Limb (tissue), 2 donors: Measurements from ENCODE around the gene MPP3.
"Not testable (repeated sequence)": the region's sequence is repeated elsewhere in the genome, so short reads cannot be mapped to it uniquely, and the experiment has no call there.

Experiments
- DNase-seq, 2 donors: peaks; one replicate each; pipeline ENCODE4 v3.0.0-alpha.2; 2016; ENCODE audit errors: extremely low spot score in 2 of 2

Gene MPP3, protein sequence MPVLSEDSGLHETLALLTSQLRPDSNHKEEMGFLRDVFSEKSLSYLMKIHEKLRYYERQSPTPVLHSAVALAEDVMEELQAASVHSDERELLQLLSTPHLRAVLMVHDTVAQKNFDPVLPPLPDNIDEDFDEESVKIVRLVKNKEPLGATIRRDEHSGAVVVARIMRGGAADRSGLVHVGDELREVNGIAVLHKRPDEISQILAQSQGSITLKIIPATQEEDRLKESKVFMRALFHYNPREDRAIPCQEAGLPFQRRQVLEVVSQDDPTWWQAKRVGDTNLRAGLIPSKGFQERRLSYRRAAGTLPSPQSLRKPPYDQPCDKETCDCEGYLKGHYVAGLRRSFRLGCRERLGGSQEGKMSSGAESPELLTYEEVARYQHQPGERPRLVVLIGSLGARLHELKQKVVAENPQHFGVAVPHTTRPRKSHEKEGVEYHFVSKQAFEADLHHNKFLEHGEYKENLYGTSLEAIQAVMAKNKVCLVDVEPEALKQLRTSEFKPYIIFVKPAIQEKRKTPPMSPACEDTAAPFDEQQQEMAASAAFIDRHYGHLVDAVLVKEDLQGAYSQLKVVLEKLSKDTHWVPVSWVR

DNA sequence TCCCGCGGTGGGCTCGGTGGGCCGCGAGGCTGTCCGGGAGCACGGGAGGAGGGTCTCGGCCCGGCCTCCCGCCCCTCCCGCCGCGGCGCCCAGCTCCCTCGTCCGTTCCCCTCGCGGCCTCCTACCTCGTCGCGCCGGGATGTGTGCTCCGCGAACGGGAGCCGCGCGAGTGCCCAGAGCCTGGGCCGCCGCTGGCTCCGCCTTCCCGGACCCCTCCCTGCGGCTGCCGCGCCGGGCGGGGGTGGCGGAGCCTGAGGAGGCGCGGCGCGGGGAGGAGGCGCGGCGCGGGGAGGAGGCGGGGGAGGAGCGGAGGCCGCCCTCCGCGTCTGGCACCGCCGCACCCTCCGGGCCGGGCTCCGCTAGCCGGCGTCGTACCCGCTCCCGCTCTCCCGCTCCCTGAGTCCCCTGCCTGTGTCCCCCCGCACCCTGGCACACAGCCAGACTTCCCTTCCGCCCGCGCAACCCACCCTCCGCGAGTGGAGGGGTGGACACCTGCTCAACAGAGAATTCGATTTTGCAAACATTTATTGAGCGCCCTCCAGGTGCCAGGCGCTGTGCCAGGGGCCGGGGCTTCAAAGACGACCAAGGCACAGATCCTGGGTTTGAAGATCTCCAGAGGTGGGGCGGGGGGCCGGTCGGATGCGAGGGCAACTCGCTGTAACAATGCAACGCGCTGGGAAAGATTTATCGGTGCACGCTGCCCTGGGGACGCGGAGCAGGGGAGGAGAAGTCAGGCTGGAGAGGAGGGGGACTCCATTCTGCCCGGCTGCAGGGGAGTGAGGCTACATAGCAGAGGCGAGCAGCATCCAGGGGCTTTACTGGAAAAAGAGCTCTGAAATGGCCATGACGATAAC lies at the start of gene MPP3:
Gene MPP3 (minus strand): TSS at position 171 of the 854 bp plus-strand sequence. CDS start 1,240 bp downstream, outside the sequence.
- peak; percentile 74 to 84 for DNase-seq

DNA sequence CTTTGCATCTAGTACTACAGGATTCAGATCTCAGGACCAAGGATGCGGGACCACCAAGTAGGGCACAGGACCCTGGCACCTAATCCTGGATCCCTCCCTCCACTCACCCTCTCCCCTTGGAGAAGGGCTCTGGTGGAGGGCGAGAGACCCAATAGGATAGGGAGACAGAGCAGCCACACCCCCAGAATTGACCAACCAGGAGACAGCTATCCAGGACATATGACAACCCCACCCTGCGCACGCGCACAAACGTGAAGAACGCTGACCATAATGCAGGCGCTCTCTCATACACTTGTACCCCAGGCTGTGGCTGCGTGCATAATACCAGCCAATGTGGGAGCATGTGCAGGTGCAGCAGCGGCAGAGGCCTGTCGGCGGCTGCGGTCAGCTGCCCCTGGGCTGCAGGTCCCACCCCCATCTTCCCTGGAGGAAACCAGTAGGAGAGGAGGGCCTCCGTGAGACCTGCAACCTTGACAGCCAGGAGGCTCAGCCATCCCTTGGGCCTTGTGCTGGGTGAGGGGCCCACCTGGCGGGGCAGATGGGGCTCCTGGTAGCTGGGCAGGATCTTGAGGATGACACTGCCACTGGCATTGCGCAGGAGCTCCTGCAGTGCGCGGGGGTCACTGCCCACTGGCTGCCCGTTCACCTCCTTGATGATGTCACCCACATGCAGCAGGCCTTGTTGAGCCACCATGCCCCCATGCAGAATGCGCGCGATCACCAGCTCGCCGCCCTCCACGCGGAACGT lies 49.0 kb upstream of the MPP3 start:
- no peak for DNase-seq

DNA sequence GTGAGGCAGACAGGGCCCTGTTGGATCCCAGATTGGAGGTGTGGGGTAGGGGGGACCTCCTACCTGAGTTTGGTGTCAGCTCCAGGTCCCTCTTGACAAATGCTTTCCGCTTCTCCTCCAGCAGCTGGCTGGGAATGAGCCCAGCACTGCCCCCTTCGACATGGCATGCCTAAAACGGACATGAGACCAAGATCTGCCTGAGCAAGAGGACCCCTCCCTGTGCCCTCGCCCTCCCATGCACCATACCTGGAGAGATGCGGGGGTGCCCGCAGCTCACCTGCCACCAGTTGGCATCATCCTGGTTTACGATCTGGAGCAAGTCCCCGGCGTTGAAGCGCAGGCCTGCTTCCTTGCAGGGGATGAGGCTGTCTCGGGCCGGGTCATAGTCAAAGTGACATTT lies 48.2 kb upstream of the MPP3 start:
- no peak for DNase-seq

DNA sequence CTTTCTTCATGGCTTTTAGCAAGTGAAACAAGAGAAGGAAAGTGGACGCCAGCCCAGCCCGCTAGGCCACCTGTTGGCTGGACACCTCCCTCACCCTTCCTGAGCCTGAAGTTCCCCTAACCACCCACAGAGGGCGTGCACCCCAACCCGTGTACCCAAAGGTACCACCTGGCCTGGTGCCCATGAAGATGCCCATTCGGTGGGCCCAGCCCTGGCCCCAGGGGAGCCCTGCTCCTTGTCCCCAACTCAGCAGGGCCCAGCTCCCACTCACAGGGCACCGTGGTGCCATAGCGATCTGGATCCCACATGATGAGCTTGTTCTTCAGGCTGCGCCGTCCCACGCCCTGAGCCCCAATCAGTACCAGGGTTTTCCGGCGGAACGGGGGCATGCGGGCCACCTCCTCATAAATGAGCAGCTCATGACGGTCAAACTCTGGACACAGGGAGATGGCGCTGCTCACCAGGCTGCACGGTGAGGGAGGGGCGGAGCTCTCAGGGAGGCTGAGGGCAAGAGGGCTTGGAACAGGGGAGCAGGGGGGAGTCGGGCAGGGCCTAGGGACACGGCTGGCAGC lies 47.6 kb upstream of the MPP3 start:
- DNase-seq: peak; percentile 20 to 60

DNA sequence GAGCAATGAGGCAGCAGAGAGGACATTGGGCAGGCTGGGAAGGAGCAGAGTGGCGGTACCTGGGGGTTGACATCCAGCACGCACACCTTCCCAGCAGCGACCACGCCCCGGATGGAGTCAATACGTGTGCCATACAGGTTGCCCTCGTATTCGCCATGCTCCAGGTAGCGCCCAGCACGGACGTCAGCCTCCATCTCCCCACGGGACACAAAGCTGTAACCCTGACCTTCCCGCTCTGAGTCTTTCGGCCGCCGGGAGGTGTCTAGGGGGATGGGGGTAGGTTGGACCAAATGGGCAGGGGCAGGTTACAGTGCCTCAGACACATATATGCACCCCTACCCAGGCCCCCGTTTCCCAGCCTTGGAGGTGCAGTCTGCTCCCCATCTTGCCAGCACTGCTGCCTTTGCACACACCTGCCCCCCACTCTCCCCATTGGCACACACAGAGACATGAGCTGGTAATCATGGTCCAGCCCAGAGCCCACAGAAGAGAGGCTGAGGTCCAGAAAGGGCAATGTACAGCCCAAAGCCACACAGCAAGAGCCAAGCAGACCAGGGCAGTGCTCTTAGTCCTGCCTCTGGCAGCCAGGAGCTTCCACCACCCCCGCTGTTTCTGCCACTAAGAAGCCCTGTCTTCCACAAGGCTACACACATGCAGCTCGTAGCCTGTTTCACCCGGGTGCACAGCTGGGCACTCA lies 46.9 kb upstream of the MPP3 start:
- DNase-seq: no peak

DNA sequence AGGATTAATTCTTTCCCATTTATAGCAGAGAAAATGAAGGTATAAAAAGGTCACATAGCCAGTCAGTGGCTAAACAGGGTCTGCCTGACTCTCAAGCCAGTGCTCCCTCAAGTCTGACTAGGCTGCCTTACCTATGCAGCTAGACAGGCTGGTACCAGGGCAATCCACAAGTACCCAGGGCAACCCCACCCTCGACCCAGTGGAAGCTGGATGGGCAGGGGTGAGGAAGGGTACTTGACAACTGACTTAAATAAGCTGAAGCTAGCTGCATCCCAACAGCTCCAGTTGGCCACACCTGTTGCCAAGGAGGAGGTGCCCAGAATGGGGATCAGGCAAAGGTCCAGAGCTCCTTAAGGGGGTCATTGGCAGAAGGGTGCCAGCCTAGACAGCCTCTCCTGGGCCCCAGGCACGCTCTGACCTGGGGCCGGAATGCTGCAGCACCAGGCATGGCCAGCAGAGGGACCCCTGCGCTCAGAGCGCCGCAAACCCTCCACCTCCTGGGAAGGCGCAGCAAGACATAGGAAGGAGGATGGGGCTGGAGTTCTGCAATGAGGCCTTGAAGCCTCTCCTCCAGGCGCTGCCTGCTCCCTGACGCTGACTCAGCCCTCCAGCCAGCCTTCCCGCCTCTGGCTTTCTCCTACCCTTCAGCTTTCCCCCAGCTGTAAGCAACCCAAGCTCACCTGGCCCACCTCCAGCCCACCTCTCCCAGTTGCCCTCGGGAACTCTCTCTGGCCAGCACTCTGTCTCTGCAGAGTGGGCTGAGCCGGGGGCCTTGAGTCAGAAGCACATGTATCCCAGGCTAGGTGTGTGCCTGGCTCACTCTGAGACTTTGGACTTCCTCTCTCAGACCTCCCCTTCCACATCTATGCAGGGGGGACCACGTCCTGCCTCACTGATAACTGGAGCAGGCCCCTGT lies 45.6 kb upstream of the MPP3 start:
- DNase-seq: peak; percentile 72 to 87

DNA sequence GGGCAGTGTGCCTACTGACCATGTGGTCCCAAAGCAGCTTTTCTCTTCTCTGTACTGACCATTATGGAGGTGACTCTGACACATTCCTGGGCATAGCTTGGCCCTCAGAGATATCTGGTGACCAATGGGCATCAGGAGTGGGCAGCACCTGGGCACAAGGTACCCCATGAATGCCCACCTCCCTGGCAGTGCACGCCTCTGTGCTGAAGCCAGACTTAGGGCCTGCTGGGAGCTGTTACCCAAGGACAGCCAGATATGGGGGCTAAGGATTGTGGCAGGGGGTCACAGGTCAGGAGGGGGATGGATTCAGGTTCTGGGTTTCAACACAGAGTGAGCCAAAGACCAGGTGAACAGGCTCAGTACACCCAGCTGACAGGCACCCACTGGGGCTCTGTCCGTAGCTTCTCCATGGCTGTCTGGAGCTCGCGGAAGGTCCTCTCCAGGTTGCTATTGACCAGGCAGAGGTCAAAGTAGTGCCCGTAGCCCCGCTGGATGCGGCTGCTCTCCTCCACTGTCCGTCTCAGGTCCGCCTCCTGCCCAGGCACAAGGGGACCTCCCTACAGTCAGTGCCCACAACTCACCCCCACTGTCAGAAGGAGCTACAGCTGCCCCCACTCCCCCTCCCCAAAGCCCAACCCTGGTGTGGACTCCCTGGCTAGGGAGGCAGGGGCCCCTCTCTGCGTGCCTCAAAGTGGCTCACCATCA lies 44.7 kb upstream of the MPP3 start:
- DNase-seq: no peak

DNA sequence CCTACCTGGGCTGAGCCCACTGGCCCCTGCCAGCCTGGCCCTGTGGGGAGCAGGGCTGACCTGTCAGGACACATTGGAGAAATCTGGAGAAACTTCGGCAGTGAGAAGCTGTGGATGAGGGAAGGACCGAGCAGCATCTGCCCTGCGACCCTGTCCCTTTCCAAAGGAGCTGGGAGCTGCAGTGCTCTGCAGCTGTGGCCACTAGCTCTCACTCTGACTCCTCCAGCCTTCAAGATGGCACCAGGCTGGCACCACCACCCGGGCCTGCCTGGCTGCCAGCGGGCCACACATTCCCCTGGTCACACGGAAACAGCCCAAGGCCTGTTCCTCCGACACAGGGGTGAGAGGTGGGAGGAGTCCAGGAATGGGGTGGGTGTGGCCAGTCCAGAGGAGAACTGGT lies 44.1 kb upstream of the MPP3 start:
- no peak for DNase-seq

DNA sequence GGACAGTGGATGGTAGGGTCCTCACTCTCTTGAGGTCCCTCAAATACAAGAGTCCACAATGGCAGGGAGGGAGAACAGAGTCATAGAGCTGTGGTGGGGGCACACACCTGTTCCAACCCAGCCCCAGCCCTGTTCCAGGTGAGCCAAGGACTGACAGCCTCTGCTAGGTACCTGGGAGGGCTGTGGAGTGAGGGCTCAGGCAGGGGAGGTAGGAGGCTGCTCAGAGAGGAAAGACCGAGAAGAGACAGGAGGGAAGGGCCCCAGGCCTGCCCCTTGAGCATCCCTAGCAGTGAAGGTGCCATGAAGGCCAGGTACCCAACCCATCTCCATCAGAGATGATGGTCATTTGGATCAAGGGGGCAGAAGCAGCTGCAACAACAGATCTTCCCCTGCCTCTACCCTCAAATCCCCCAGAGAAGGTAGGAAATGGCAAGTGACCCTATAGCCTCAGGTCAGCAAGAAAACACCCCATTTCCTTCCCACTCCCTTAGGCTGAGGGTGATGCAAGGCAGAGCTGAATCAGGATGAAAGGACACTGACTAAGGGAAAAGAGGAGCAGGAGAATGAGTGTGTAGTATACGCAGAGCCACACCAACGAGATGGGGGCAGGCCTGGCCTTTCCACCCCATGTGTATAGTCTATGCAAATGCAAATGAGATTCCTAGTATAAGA lies 42.7 kb upstream of the MPP3 start:
- DNase-seq: no peak

DNA sequence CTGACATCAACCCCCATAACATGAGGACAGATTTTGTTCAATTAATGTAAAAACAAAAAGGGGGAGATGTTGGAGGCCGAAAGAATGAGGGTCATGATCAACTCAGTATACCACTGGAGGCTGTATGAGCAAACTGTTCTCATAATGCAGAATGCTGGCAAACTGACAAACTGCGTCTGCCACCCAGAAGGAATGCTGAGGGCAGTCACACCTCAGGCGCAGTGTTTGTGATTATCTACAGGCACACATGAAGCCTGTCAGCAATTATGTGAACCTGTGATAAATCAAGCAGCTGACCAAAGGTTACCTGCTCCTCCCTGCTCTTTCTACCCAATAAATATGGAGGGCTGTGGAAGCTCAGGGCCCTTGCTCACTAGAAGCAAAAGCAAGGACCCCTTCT lies 41.3 kb upstream of the MPP3 start:
- no peak for DNase-seq

DNA sequence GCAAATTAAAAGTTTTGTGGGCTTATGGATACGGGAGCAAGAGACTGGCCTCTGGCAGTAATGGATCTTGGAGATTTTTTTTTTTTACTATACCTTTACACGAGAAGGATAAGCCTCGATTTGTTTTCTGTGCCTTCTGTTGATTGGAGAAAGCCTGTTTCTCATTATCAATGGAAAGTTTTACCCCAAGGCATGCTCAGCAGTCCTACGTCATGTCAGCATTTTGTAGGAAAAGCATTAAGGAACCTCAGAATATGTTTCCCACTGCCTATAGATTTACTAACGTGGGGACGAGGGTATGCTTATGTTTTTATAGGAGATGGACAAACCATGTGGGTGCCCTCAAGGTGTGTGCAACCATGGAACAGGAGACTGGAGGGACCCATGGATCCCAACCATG lies 40.9 kb upstream of the MPP3 start:
- DNase-seq: no peak

DNA sequence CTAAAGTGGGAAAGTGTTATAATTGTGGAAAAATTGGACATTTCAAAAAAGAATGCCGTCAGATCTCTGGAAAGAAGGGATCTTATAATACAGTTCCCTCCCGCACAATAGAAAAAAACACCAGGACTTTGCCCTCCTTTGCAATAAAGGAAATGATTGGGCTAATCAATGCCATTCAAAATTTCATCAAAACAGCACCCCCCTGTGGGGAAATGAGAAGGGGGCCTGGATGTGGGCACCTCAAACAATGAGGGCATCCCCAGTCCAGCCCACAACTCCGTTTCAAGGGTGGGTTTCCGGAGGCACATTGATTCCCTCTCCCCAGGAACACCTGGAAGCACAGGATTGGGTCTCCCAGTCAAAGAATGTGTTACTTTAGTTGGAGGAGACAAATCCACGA lies 40.1 kb upstream of the MPP3 start:
- no peak for DNase-seq

DNA sequence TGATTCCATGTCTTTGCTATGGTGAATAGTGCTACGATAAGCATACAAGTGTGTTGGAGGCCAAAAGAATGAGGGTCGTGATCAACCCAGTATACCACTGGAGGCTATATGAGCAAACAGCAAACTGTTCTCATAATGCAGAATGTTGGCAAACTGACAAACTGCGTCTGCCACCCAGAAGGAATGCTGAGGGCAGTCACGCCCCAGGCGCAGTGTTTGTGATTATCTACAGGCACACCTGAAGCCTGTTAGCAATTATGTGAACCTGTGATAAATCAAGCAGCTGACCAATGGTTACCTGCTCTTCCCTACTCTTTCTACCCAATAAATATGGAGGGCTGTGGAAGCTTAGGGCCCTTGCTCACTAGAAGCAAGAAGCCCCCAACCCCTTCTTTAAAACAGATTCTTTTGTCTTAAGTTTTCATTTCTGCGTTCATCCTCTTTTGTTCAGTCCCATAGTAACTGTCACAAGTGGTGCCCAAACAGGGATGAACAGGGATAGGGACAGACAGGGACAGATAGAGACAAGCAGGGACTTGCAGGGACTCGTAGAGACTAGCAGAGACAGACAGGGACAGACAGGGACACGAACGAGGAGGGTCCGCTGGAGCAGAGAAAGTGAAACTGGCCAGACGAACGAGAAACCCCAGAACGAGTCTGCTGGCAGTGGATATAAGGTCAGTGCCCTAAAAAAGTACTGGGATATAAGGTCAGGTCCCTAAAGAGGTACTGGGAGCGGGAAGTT lies 39.2 kb upstream of the MPP3 start:
- no peak for DNase-seq

DNA sequence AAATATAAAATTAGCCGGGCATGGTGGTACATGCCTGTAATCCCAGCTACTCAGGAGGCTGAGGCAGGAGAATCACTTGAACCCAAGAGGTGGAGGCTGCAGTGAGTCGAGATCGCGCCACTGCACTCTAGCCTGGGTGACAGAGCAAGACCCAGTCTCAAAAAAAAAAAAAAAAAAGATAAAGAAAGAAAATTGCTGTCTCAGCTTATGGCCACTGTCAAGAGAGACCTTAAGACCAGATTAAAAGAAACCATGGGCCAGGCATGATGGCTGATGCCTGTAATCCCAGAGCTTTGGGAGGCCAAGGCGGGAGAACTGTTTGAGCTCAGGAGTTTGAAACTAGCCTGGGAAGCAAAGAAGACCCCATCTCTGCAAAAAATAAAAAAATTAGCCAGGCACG lies 36.1 kb upstream of the MPP3 start:
- DNase-seq: not testable (repeated sequence)

DNA sequence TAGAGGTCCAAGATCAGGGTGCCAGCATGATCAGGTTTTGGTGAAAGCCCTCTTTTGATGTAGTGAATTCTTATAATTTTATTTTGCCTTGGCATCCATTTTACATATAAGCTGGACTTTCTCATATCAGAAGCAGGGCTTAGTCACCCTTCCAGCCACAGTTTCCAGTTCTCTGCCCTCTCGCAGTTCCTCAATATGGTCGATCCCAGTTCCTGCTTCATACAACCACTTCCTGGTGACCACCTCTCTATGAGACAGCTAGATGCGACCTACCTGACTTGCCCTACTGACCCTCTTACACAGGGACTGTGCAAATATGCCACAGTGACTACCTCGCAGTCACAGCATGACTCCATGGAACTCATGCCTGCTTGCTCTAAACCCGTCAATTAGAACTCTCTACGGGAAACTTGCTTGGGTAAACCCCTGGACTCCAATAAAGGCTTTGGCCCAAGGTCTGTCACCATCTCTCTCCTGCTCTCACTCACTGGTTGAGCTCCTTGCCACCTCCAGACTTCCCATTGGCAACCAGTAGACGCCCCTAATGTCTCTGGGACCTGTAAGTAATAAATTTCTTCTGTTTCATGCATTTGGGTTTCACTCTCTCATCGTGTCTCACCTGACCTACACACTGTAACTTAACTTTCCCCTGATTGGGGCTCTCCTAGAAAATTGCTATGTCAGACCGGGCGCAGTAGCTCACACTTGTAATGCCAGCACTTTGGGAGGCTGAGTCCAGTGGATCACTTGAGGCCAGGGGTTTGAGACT lies 35.5 kb upstream of the MPP3 start:
- no peak for DNase-seq

DNA sequence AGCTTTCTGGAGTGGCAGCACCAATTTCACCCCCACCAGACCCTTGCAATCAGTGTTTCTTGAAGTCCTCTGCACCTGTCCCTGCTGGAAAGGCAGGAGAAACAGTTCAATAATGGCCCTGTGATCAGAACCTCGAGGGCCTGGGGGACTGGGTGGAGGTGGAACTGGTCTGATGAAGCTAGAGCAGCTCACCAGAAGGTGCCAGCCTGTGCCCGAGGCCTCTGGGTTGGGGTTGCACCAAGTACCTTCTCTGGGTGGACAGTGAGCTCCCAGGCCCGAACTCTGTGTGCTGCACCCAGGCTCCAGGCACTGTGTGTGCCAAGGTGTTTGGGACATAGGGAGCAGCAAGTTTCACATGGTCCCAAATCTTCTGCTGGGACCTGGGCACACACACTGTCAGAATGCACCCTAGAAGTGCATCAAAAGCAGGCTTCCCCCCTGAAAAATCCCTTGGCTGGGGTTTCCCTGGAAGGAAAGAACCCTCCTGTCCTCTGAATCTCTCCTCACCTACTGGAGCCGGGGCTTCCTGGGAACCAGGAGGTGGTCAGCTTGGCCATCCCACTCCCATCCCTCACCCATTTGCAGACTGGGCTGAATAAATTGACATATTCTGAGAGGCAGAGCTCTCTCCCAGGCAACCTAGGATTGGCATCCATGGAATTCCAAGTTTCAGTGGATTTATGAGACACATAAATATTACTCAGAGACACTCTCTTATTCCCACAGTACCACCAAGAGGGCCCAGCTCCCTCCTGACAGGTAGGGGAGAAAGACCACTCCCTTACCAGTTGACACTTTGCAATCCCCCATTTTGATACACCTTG lies 31.4 kb upstream of the MPP3 start:
- DNase-seq: no peak
